H1 (cell line): ENCODE data around the gene RTN4.

ENCODE experiments used
- ATF3 ChIP-seq: IDR thresholded peaks from 2 replicates; pipeline ENCODE4 v1.6.1; 2011; ENCODE audit warnings: low read depth, mild to moderate bottlenecking, low read length; ENCODE audit not compliant: insufficient read depth
- CEBPB ChIP-seq: IDR thresholded peaks from 2 replicates; pipeline ENCODE4 v1.6.1; 2012; ENCODE audit warnings: low read depth, low read length
- CTCF ChIP-seq, 3 experiments: IDR thresholded peaks; 1 replicate in 2 of 3; 2 replicates in 1 of 3; pipeline versions ENCODE4 v1.5.1 to v1.6.1; 2011; ENCODE audit warnings: low read length in 3 of 3, mild to moderate bottlenecking in 3 of 3, inconsistent platforms in 2 of 3, low read depth in 1 of 3, moderate library complexity in 1 of 3; ENCODE audit not compliant: insufficient read depth in 1 of 3; ENCODE audit errors: control extremely low read depth in 1 of 3
- EGR1 ChIP-seq: IDR thresholded peaks from 2 replicates; pipeline ENCODE4 v1.6.1; 2011; ENCODE audit warnings: low read depth, low read length, borderline replicate concordance
- EP300 ChIP-seq, 2 experiments: IDR thresholded peaks; 1 replicate in 1 of 2; 2 replicates in 1 of 2; pipeline ENCODE4 v1.6.1; 2011 to 2012; ENCODE audit warnings: low read depth in 2 of 2, low read length in 2 of 2, mild to moderate bottlenecking in 2 of 2, borderline replicate concordance in 1 of 2, inconsistent platforms in 1 of 2, moderate library complexity in 1 of 2
- FOSL1 ChIP-seq: IDR thresholded peaks from 2 replicates; pipeline ENCODE4 v1.6.1; 2011; ENCODE audit warnings: mild to moderate bottlenecking, low read depth, low read length, moderate library complexity; ENCODE audit not compliant: insufficient read depth
- POLR2A ChIP-seq, 2 experiments: IDR thresholded peaks; 1 replicate in 1 of 2; 2 replicates in 1 of 2; pipeline ENCODE4 v1.6.1; 2011; ENCODE audit warnings: low read depth in 2 of 2, low read length in 2 of 2, mild to moderate bottlenecking in 2 of 2; ENCODE audit errors: control extremely low read depth in 1 of 2
- POLR2AphosphoS5 ChIP-seq: IDR thresholded peaks from 2 replicates; pipeline ENCODE4 v1.6.1; 2011; ENCODE audit warnings: low read depth, low read length
- RAD21 ChIP-seq, 2 experiments: IDR thresholded peaks in 1 of 2; conservative IDR thresholded peaks in 1 of 2; 2 replicates each; pipeline ENCODE4 v1.6.1; 2011; ENCODE audit warnings: low read depth in 2 of 2, low read length in 2 of 2, improper control_type of control experiment in 1 of 2, inconsistent platforms in 1 of 2, mild to moderate bottlenecking in 1 of 2, moderate library complexity in 1 of 2
- RNF2 ChIP-seq: fragments of 200-900, 300-1000 bp; sonication (generic); IDR thresholded peaks from 2 replicates; pipeline ENCODE4 v1.7.1; 2016; ENCODE audit warnings: borderline replicate concordance, low read depth, mild to moderate bottlenecking, antibody characterized with exemption, low read length; ENCODE audit not compliant: poor library complexity, severe bottlenecking; ENCODE audit errors: missing control alignments
- TCF12 ChIP-seq: IDR thresholded peaks from 2 replicates; pipeline ENCODE4 v1.6.1; 2011; ENCODE audit warnings: low read depth, mild to moderate bottlenecking, low read length
- USF2 ChIP-seq: IDR thresholded peaks from 2 replicates; pipeline ENCODE4 v1.6.1; 2011; ENCODE audit warnings: low read length, improper control_type of control experiment

GRCh38 chr2:54979321-54980044 lies 70.8 kb downstream of the RTN4 start:
- TF ChIP-seq POLR2A (IDR thresholded peaks at IDR 0.05; ENCODE audit: control extremely low read depth in 1 of 2, low read depth in 2 of 2, low read length in 2 of 2) (no peak), CTCF (IDR thresholded peaks at IDR 0.05; ENCODE audit: control extremely low read depth in 1 of 3, insufficient read depth in 1 of 3, low read depth in 1 of 3, low read length in 3 of 3) (no peak), TCF12 (no peak), RAD21 (IDR thresholded peaks at IDR 0.05 in 1 of 2, conservative IDR thresholded peaks at IDR 0.05 in 1 of 2; ENCODE audit: low read depth in 2 of 2, low read length in 2 of 2) (no peak), EP300 (IDR thresholded peaks at IDR 0.05; ENCODE audit: borderline replicate concordance in 1 of 2, low read depth in 2 of 2, low read length in 2 of 2) (no peak), EGR1 (no peak), POLR2AphosphoS5 (no peak), CEBPB (no peak), ATF3 (no peak), FOSL1 (no peak), USF2 (no peak), RNF2 (no peak)
